Measurements from ENCODE around the gene ATP5F1E.

DNA sequence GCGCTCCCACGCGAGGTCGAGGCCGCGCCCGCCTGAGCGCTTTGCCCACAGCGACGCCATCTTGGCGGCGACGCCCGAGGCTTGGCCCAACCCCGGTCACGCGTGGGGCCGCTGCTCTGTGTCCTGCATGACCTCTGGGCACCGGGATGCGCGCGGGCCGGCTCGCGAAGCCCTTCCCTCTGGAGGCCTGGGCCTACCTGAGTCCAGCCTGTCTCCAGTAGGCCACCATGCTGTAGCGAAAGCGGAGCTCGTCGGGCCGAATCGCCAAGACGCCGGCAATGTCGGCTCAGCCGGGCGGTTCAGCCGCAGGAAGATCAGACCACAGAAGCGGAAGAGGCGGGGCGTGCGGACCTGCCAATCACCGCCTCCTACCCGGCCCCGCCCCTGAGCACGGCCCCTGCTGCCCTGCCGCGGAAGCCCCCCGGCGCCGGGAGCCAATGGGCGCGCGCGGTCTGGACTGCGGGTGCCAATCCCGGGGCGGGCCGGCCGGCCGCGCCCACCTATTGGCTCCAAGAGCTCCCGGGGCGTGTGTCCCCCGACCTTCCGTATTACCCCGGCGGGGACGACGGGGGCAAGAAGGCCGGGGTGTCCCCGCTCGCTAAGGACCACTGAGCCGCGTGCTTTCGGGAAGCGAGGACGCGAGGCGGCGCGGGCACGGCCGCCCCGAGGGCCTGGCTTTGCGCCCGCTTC, at the start of gene ATP5F1E:
- TF ChIP-seq POLR2A (IDR thresholded peaks at IDR 0.05) (peak in 1 of 2 donors; percentile 79), CTCF (IDR thresholded peaks at IDR 0.05) (peak in 1 of 3 donors; percentile 7)

Data from lower leg skin (tissue), 3 donors.